Measurements from ENCODE around the gene PRKCB. TPM values are rescaled to one million over a fixed set of nuclear protein-coding genes. Genes with fewer than 3 reads are reported as not detected.

Gene PRKCB
- total RNA-seq, 4 donors from 2014 or later = 10.7 to 23.9 (median 18.2) TPM

DNA sequence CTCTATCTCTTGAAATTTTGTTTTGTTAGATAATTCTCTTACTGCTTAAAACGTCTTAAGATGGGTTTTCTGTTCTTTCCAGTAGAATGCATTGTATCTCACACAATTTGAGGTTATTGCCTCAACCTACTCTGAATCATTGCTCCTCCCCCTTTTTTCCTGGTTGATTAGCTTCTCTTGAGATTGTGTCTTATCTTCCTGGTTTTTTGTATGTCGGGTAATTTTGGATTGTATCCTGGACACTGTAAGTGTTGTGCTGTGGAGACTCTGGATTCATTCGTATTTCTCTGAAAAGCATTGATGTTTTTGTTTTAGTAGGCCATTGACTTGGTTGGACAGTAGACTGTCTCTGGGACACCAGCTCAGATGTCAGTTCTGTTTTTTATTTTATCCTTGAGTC, 26.1 kb downstream of the PRKCB start:
- no peak overlapping the region for H3K27ac ChIP-seq
- H3K4me1 ChIP-seq = peaks cover 0 to 7% (median 0%) of the 10 kb centered on the region in 3 donors
- no peak for TF ChIP-seq EP300 (IDR thresholded peaks at IDR 0.05)
- TF ChIP-seq, protein P1, sequence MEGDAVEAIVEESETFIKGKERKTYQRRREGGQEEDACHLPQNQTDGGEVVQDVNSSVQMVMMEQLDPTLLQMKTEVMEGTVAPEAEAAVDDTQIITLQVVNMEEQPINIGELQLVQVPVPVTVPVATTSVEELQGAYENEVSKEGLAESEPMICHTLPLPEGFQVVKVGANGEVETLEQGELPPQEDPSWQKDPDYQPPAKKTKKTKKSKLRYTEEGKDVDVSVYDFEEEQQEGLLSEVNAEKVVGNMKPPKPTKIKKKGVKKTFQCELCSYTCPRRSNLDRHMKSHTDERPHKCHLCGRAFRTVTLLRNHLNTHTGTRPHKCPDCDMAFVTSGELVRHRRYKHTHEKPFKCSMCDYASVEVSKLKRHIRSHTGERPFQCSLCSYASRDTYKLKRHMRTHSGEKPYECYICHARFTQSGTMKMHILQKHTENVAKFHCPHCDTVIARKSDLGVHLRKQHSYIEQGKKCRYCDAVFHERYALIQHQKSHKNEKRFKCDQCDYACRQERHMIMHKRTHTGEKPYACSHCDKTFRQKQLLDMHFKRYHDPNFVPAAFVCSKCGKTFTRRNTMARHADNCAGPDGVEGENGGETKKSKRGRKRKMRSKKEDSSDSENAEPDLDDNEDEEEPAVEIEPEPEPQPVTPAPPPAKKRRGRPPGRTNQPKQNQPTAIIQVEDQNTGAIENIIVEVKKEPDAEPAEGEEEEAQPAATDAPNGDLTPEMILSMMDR (IDR thresholded peaks at IDR 0.05) = no peak
- no peak for TF ChIP-seq POLR2AphosphoS5 (IDR thresholded peaks at IDR 0.05)
- TF ChIP-seq POLR2A (IDR thresholded peaks at IDR 0.05) = no peak
- peaks cover 4% of the 10 kb centered on the region for H3K27me3 ChIP-seq
- no peaks in the 10 kb centered on the region for H3K36me3 ChIP-seq
- 69 to 71% methylated on average over 3 of the region's 3 CpGs for WGBS, 2 donors (ENCODE audit: low coverage in 1 of 2)
- no peak overlapping the region for H3K4me3 ChIP-seq
- no peaks in the 10 kb centered on the region for H3K9me3 ChIP-seq
- no peak for ATAC-seq

DNA sequence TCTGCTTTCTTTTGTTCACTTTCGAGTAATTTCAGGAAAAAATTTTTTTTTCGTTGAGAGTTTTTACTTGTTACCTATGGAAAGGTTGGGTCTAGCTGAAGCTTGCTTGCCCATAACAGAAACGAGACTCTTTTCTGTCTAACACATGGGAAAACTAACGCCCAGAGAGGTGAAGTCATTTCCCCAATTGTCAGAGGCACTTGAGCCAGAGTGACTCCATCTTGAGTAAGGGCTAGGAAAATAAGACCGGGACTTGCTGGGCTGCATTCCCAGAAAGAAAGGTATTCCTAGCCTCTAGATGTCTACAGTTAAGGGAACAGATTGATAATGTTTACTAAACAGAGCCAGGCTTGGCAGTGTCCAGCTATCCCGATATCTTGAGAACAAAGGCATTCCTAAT, 26.8 kb downstream of the PRKCB start:
- Histone ChIP-seq H3K27me3 (peaks cover 4% of the 10 kb centered on the region), H3K27ac (no peak overlapping the region), H3K4me3 (no peak overlapping the region), H3K9me3 (no peaks in the 10 kb centered on the region), H3K4me1 (peaks cover 0 to 7% (median 0%) of the 10 kb centered on the region in 3 donors), H3K36me3 (no peaks in the 10 kb centered on the region)
- peak; percentile 46 for TF ChIP-seq POLR2AphosphoS5 (IDR thresholded peaks at IDR 0.05)
- TF ChIP-seq, protein P1 (IDR thresholded peaks at IDR 0.05) = no peak
- ATAC-seq = no peak
- WGBS, 2 donors (ENCODE audit: low coverage in 1 of 2) = 25 to 64% methylated on average over 2 to 4 of the region's 6 CpGs

DNA sequence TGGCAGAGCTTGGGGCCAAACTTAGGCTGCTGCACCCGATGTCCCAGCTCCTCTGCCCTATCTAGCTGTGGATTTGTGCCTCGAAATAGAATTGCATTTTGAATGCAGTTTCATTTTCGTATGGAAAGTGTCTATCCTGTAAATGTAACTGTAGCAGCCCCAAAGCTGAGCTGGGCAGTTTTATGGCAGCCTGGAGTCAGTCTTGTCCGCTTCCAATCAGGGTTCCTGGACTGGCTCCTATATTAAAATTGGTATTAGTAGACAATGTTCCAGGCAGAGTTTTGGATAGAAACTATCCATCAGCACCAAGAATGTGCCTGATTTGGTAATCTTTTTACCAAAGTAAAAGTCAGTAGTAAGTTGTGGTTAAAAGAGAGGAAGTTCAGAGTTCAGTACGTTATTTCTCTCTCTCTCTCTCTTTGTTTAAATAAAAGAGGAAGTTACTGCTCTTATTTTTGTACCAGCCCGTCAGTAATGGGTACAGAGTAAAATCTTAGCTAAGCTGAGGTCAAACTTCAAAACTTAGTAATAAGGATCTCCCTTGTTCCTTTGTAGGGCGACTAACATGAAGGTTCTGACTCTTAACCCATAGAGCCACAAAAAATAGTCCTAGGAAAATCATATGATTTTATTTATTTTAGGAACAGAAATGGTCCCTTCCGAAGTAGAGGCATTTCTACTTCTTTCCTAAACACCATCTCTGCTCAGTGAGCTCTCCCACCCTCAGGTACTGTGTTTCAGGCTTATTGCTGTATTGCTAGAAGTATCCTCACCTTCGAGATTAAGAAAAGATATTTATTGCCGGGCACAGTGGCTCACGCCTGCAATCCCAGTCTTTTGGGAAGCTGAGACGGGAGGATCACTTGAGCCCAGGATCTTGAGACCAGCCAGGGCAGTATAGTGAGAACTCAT, 28.0 kb downstream of the PRKCB start:
- WGBS, 2 donors (ENCODE audit: low coverage in 1 of 2) = 38 to 42% methylated on average over 9 to 12 of the region's 12 CpGs
- H3K4me3 ChIP-seq = peak overlapping the region in 1 of 2 donors; percentile 21
- H3K27ac ChIP-seq = peak overlapping the region in 2 of 4 donors; percentile 18 to 38
- TF ChIP-seq POLR2A (IDR thresholded peaks at IDR 0.05) (no peak), POLR2AphosphoS5 (IDR thresholded peaks at IDR 0.05) (no peak)
- TF ChIP-seq, protein P1 (IDR thresholded peaks at IDR 0.05) = no peak
- H3K4me1 ChIP-seq = peaks cover 0 to 7% (median 0%) of the 10 kb centered on the region in 3 donors
- peaks cover 4% of the 10 kb centered on the region for H3K27me3 ChIP-seq
- H3K9me3 ChIP-seq = no peaks in the 10 kb centered on the region
- no peak for ATAC-seq
- H3K36me3 ChIP-seq = no peaks in the 10 kb centered on the region

DNA sequence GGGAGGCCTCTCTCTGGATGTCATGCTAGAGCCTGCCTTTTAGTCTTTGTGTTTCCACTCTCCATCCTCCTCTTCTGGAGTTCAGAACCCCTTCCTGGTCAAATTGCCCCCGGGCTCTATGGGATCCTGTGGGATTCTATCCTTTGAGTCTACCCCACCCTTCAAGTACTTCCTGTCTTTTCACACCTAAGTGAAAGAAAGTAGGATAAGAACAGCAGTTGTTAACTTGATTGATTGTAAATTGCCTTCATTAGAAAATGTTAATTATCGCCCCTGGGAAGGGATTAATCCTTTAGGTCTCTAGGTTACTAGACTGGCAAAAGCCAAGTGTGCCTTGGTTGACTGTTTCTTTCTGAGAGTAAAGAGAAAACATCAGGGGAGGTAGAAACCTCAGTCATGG, 30.1 kb downstream of the PRKCB start:
- TF ChIP-seq, protein P1 (IDR thresholded peaks at IDR 0.05) = no peak
- no peak for TF ChIP-seq POLR2AphosphoS5 (IDR thresholded peaks at IDR 0.05)
- TF ChIP-seq POLR2A (IDR thresholded peaks at IDR 0.05) = no peak
- no peak for TF ChIP-seq EP300 (IDR thresholded peaks at IDR 0.05)
- Histone ChIP-seq H3K9me3 (no peaks in the 10 kb centered on the region), H3K4me3 (no peak overlapping the region), H3K27me3 (no peaks in the 10 kb centered on the region), H3K4me1 (peaks cover 0 to 7% (median 0%) of the 10 kb centered on the region in 3 donors), H3K27ac (no peak overlapping the region), H3K36me3 (no peaks in the 10 kb centered on the region)
- 29 to 40% methylated on average over 1 to 2 of the region's 2 CpGs for WGBS, 2 donors (ENCODE audit: low coverage in 1 of 2)
- ATAC-seq = no peak

DNA sequence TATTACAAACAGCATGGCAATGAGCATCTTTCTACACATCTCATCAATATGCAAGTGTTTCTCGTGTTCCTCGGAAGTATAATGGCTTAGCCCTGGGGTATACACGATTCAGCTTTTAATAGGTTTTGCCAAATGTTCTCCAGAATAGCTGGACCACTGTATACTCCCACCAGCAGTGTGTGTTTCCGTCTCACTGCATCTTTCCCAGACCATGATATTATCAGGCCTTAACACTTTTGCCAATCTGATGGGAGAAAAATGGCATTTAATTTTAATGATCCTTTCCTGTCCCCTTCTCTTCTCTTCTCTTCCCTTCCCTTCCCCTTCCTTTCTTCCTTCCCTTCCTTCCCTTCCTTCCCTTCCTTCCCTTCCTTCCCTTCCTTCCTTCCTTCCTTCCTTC, 30.8 kb downstream of the PRKCB start:
- 67 to 100% methylated on average over 1 to 4 of the region's 4 CpGs for WGBS, 2 donors (ENCODE audit: low coverage in 1 of 2)
- no peak for TF ChIP-seq POLR2A (IDR thresholded peaks at IDR 0.05)
- no peak for TF ChIP-seq EP300 (IDR thresholded peaks at IDR 0.05)
- TF ChIP-seq, protein P1 (IDR thresholded peaks at IDR 0.05) = no peak
- TF ChIP-seq POLR2AphosphoS5 (IDR thresholded peaks at IDR 0.05) = no peak
- Histone ChIP-seq H3K27me3 (no peaks in the 10 kb centered on the region), H3K4me3 (no peak overlapping the region), H3K27ac (no peak overlapping the region), H3K9me3 (no peaks in the 10 kb centered on the region), H3K4me1 (peaks cover 0 to 7% (median 0%) of the 10 kb centered on the region in 3 donors), H3K36me3 (no peaks in the 10 kb centered on the region)
- ATAC-seq = no peak

Data from gastroesophageal sphincter (tissue), 4 donors.